Measurements from ENCODE around the gene BTBD7. TPM values are rescaled to one million over a fixed set of nuclear protein-coding genes. Genes with fewer than 3 reads are reported as not detected.
A peak's percentile ranks its signal among the peaks of the same experiment; 100 is the strongest.

The BTBD7 gene
- total and polyA plus RNA-seq, 7 experiments from 2014 or later: 7.5 to 31.7 (median 25.6) TPM

DNA sequence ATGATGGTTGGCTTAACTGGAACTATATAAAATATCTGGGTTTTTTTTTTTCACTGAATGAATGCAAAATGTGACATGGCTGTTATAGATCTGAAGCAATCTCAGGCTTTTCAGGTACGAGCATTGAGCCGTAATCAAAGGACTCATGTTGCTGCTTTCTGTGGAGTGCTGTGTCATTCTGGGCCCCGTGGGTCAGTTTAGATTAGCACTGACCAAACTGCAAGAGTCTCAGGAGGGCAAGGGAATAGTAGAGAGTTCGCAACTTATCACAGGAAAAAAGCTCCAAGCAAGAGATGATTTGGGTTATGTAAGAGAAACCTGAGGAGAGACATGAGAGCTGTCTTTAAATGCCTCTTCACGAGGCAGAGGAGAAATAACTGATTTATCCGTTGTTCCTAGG lies 66.7 kb downstream of the BTBD7 start:
- Histone ChIP-seq H3K27ac (ENCODE audit: low read depth, low read length) (no peak overlapping the region), H3K36me3 (ENCODE audit: control insufficient read depth in 2 of 3, insufficient read depth in 3 of 3, low read length in 3 of 3) (peaks cover 0 to 21% (median 7%) of the 10 kb centered on the region in 3 experiments), H3K4me1 (ENCODE audit: control insufficient read depth in 2 of 2, insufficient read depth in 2 of 2, low read length in 2 of 2) (no peaks in the 10 kb centered on the region), H3K9me3 (ENCODE audit: control insufficient read depth in 2 of 3, low read length in 3 of 3) (no peaks in the 10 kb centered on the region), H3K27me3 (ENCODE audit: control insufficient read depth in 2 of 2, insufficient read depth in 2 of 2, low read length in 2 of 2) (no peaks in the 10 kb centered on the region), H3K4me3 (ENCODE audit: low read length) (no peak overlapping the region)
- Mint-ChIP-seq H3K27me3 (no peaks in the 10 kb centered on the region), H3K36me3 (peaks cover 6 to 31% (median 10%) of the 10 kb centered on the region in 5 donors), H3K27ac (peak overlapping the region in 1 of 9 donors; percentile 31), H3K9me3 (no peaks in the 10 kb centered on the region), H3K4me1 (peaks cover 7 to 48% (median 24%) of the 10 kb centered on the region in 7 donors), H3K4me3 (no peak overlapping the region)
- intact Hi-C loops (cut with micrococcal nuclease): no loop called here
- ChIA-PET POLR2A (interaction anchor here (0.7 kb wide), 1 partner anchor 24 kb away, joined by 3 read pairs; no protein-coding TSS in a partner anchor), CTCF (no interaction called here)
- ATAC-seq (no peak), DNase-seq (no peak)

DNA sequence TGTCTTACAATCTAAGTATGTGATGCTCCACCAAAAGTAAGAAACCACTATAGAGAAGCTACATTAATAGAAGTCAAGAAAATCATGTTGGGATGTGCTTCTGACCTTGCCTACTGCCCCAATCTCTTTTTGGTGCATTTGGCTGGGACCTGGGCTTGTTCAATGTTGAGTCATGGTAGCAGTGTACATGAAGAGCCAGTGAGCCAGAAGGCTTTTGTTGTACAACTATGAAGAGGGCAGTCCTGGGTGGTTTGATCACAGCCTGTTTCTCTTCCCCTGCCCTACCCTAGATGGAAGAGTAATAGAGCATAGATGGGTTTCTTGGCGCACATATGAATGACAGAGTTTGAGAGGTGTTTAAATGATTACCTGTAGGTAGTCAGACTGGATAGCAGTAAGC lies 69.4 kb downstream of the BTBD7 start:
- Histone ChIP-seq H3K4me1 (ENCODE audit: control insufficient read depth in 2 of 2, insufficient read depth in 2 of 2, low read length in 2 of 2) (no peaks in the 10 kb centered on the region), H3K4me3 (ENCODE audit: low read length) (no peak overlapping the region), H3K27ac (ENCODE audit: low read depth, low read length) (no peak overlapping the region), H3K27me3 (ENCODE audit: control insufficient read depth in 2 of 2, insufficient read depth in 2 of 2, low read length in 2 of 2) (no peaks in the 10 kb centered on the region), H3K36me3 (ENCODE audit: control insufficient read depth in 2 of 3, insufficient read depth in 3 of 3, low read length in 3 of 3) (peaks cover 0 to 21% (median 7%) of the 10 kb centered on the region in 3 experiments), H3K9me3 (ENCODE audit: control insufficient read depth in 2 of 3, low read length in 3 of 3) (no peaks in the 10 kb centered on the region)
- H3K36me3 Mint-ChIP-seq: peaks cover 6 to 33% (median 13%) of the 10 kb centered on the region in 5 donors
- peak overlapping the region in 1 of 9 donors; percentile 13 for H3K27ac Mint-ChIP-seq
- DNase-seq (no peak), ATAC-seq (no peak)
- peaks cover 7 to 49% (median 21%) of the 10 kb centered on the region in 7 donors for H3K4me1 Mint-ChIP-seq
- CTCF ChIA-PET: no interaction called here
- intact Hi-C loops (cut with micrococcal nuclease): no loop called here
- no peak overlapping the region for H3K4me3 Mint-ChIP-seq
- no peaks in the 10 kb centered on the region for H3K9me3 Mint-ChIP-seq
- POLR2A ChIA-PET: interaction anchor here (0.6 kb wide), 1 partner anchor 38 kb away, joined by 3 read pairs; no protein-coding TSS in a partner anchor
- no peaks in the 10 kb centered on the region for H3K27me3 Mint-ChIP-seq

DNA sequence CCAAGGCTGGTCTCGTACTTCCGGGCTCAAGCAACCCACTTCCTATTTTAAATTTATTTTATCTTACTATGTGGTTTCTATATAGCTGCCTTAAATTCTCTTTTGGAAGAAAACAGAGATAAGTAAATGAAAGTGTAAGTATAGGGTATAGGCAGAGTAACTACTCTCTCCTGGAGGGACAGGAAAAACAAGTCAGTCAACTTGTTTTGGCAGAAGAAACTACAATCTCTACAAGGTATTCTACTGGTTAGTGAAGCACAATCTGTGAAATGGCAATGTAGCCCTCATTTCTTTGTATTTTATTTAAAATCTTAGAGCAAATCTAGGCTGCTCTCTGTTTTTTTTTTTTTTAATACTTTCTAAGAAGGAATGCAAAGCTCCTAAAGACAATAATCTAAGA lies 70.4 kb downstream of the BTBD7 start:
- H3K9me3 ChIP-seq (ENCODE audit: control insufficient read depth in 2 of 3, low read length in 3 of 3): no peaks in the 10 kb centered on the region
- H3K27me3 Mint-ChIP-seq: no peaks in the 10 kb centered on the region
- H3K36me3 Mint-ChIP-seq: peaks cover 6 to 33% (median 13%) of the 10 kb centered on the region in 5 donors
- H3K27ac Mint-ChIP-seq: peak overlapping the region in 1 of 9 donors; percentile 59
- no peak overlapping the region for H3K4me3 ChIP-seq (ENCODE audit: low read length)
- DNase-seq: no peak
- intact Hi-C loops (cut with micrococcal nuclease): no loop called here
- H3K4me1 ChIP-seq (ENCODE audit: control insufficient read depth in 2 of 2, insufficient read depth in 2 of 2, low read length in 2 of 2): no peaks in the 10 kb centered on the region
- ATAC-seq: no peak
- no peak overlapping the region for H3K27ac ChIP-seq (ENCODE audit: low read depth, low read length)
- peaks cover 7 to 40% (median 20%) of the 10 kb centered on the region in 7 donors for H3K4me1 Mint-ChIP-seq
- peaks cover 0 to 21% (median 7%) of the 10 kb centered on the region in 3 experiments for H3K36me3 ChIP-seq (ENCODE audit: control insufficient read depth in 2 of 3, insufficient read depth in 3 of 3, low read length in 3 of 3)
- POLR2A ChIA-PET: no interaction called here
- no peaks in the 10 kb centered on the region for H3K27me3 ChIP-seq (ENCODE audit: control insufficient read depth in 2 of 2, insufficient read depth in 2 of 2, low read length in 2 of 2)
- no peak overlapping the region for H3K4me3 Mint-ChIP-seq
- no peaks in the 10 kb centered on the region for H3K9me3 Mint-ChIP-seq
- CTCF ChIA-PET: no interaction called here

DNA sequence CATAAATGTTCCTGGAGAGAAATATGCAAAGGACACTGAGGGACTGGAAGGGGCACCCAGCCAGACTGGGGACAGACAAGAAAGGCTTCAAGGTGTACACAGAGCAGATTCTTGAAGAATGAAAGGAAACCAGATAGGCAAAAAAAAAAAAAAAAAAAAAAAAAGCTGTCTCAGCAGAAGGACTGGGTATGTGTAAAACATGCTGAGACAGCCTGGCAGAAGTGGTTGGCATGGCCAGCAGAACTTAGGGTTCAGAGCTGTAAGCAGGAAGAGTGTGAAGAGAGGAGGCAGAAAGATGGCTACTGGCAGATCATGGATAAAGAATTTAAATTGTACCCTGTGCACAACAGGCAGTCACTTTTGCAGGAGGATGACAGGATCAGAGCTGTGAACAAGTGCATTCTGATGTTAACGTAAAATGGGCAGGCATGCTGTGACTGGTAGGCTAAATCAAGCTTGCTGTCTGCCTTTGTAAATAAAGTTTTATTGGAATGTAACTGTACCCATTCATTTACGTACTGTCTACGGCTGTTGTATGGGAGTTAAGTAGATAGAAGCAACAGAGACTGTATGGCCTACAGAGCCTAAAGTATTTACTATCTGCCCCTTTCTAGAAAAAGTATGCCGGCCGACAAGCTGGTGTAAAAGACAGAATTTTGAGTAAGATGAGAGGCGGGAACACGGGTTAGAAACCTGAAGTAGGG lies 83.6 kb downstream of the BTBD7 start:
- Histone ChIP-seq H3K4me1 (ENCODE audit: control insufficient read depth in 2 of 2, insufficient read depth in 2 of 2, low read length in 2 of 2) (no peaks in the 10 kb centered on the region), H3K36me3 (ENCODE audit: control insufficient read depth in 2 of 3, insufficient read depth in 3 of 3, low read length in 3 of 3) (peaks cover 0 to 43% (median 6%) of the 10 kb centered on the region in 3 experiments), H3K9me3 (ENCODE audit: control insufficient read depth in 2 of 3, low read length in 3 of 3) (no peaks in the 10 kb centered on the region), H3K27me3 (ENCODE audit: control insufficient read depth in 2 of 2, insufficient read depth in 2 of 2, low read length in 2 of 2) (no peaks in the 10 kb centered on the region), H3K4me3 (ENCODE audit: low read length) (no peak overlapping the region), H3K27ac (ENCODE audit: low read depth, low read length) (no peak overlapping the region)
- intact Hi-C loops (cut with micrococcal nuclease): no loop called here
- Mint-ChIP-seq H3K27me3 (no peaks in the 10 kb centered on the region), H3K4me3 (no peak overlapping the region), H3K4me1 (peaks cover 0 to 8% (median 0%) of the 10 kb centered on the region in 7 donors), H3K36me3 (peaks cover 5 to 45% (median 21%) of the 10 kb centered on the region in 5 donors), H3K27ac (peak overlapping the region in 7 of 9 donors; percentile 5 to 51 (median 30)), H3K9me3 (peaks cover 0 to 2% (median 0%) of the 10 kb centered on the region in 11 donors)
- DNase-seq (no peak), ATAC-seq (no peak)
- ChIA-PET CTCF (interaction anchor here (0.6 to 1.6 kb wide), 3 partner anchors 17 to 23 kb away, joined by 3 to 4 read pairs (median 3); no protein-coding TSS in a partner anchor), POLR2A (no interaction called here)

DNA sequence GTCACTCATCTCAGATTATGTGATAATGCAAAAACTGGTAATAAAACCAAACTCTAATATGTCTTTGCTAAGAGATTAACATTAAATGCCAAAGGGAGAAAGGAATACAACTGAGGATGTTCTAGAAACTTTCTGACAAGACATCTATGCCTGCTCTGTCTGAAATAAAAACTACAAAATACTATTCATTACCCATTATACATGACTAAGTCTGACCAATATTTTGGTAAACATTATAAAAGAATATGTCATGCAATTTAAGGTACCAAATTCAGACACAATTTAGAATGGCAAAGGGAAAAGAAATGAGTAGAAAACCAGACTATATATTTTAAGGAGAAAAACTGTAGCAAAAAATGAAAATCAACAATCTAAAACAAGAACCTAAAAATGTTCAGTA lies 86.3 kb downstream of the BTBD7 start:
- DNase-seq: no peak
- Histone ChIP-seq H3K27me3 (ENCODE audit: control insufficient read depth in 2 of 2, insufficient read depth in 2 of 2, low read length in 2 of 2) (no peaks in the 10 kb centered on the region), H3K9me3 (ENCODE audit: control insufficient read depth in 2 of 3, low read length in 3 of 3) (no peaks in the 10 kb centered on the region), H3K27ac (ENCODE audit: low read depth, low read length) (no peak overlapping the region), H3K4me3 (ENCODE audit: low read length) (no peak overlapping the region), H3K36me3 (ENCODE audit: control insufficient read depth in 2 of 3, insufficient read depth in 3 of 3, low read length in 3 of 3) (peaks cover 0 to 52% (median 21%) of the 10 kb centered on the region in 3 experiments), H3K4me1 (ENCODE audit: control insufficient read depth in 2 of 2, insufficient read depth in 2 of 2, low read length in 2 of 2) (no peaks in the 10 kb centered on the region)
- Mint-ChIP-seq H3K4me1 (peaks cover 0 to 8% (median 0%) of the 10 kb centered on the region in 7 donors), H3K27ac (peak overlapping the region in 1 of 9 donors; percentile 3), H3K27me3 (no peaks in the 10 kb centered on the region), H3K4me3 (no peak overlapping the region), H3K36me3 (peaks cover 9 to 48% (median 31%) of the 10 kb centered on the region in 5 donors), H3K9me3 (no peaks in the 10 kb centered on the region)
- POLR2A ChIA-PET: no interaction called here
- CTCF ChIA-PET: no interaction called here
- intact Hi-C loops (cut with micrococcal nuclease): no loop called here
- ATAC-seq: no peak

DNA sequence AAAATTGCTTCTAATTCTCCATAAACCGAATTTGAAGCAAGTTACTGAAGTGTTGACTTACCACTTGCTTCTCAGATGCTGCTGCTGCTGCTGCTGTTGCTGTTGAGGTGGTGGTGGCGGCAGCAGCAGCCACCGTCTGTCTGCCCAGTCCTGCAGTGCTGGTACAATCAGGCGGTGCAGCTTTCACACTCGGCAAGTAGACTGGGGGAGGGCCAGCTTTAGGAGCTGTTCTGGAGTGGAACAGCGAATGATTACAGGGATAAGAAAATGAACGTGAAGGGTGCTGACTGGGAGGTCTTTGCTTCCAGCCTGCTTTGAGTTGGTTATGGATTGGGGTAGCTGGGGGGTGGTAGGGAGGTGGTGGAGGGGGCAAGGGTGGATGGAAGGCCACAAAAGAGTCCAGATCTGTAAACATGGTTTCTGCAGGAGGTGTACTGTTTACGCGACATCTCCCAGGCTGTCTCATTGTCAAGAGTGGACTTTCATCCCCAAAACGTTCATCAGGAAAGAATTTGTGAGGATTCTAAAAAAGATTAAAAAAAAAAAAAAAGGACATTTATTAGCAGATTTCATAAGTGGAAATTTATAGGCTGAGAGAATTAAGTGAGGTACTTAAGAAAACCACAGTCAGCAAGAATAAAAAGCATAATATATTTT lies 86.9 kb downstream of the BTBD7 start:
- Mint-ChIP-seq H3K4me1 (peaks cover 0 to 8% (median 0%) of the 10 kb centered on the region in 7 donors), H3K9me3 (no peaks in the 10 kb centered on the region), H3K27me3 (no peaks in the 10 kb centered on the region), H3K4me3 (no peak overlapping the region), H3K27ac (peak overlapping the region in 1 of 9 donors; percentile 54), H3K36me3 (peaks cover 7 to 45% (median 31%) of the 10 kb centered on the region in 5 donors)
- ATAC-seq (no peak), DNase-seq (no peak)
- intact Hi-C loops (cut with micrococcal nuclease): no loop called here
- CTCF ChIA-PET: no interaction called here
- Histone ChIP-seq H3K4me3 (ENCODE audit: low read length) (no peak overlapping the region), H3K9me3 (ENCODE audit: control insufficient read depth in 2 of 3, low read length in 3 of 3) (no peaks in the 10 kb centered on the region), H3K36me3 (ENCODE audit: control insufficient read depth in 2 of 3, insufficient read depth in 3 of 3, low read length in 3 of 3) (peaks cover 0 to 50% (median 21%) of the 10 kb centered on the region in 3 experiments), H3K4me1 (ENCODE audit: control insufficient read depth in 2 of 2, insufficient read depth in 2 of 2, low read length in 2 of 2) (no peaks in the 10 kb centered on the region), H3K27me3 (ENCODE audit: control insufficient read depth in 2 of 2, insufficient read depth in 2 of 2, low read length in 2 of 2) (no peaks in the 10 kb centered on the region), H3K27ac (ENCODE audit: low read depth, low read length) (no peak overlapping the region)
- POLR2A ChIA-PET: no interaction called here
